ENCODE measurements around the gene RRP1B. TPM values are rescaled to one million over a fixed set of nuclear protein-coding genes. Genes with fewer than 3 reads are reported as not detected.
A peak's percentile ranks its signal among the peaks of the same experiment; 100 is the strongest.
"Not testable (repeated sequence)": the region's sequence is repeated elsewhere in the genome, so short reads cannot be mapped to it uniquely, and the experiment has no call there.

The RRP1B gene
- total and polyA plus RNA-seq, 2 experiments from 2014 or later: 18.6 to 19.2 TPM

DNA sequence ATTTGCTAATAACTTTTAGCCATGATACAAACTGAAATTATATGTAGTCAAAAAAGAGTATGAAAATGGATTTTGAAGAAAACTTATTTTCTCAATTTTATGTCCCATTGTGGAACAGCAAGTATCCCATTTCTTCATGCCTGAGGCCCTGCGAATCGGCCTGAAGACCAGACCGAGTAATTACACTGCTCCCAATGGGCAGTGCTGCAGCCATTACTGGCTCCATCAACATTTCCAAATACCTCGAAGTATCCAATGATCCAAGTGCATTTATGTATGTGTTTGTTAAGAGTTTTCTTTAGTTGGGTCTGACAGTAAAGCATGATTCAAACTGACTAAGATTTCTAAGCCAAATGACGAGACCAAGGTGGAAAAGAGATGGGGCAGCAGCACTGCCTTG, 44.5 kb upstream of the RRP1B start:
- WGBS (ENCODE audit: low lambda C conversion rate, missing lambda C conversion rate): 84% methylated on average over 5 of the region's 5 CpGs
- no peaks in the 10 kb centered on the region for H3K9me2 ChIP-seq (replicated peaks; ENCODE audit: insufficient read depth)

DNA sequence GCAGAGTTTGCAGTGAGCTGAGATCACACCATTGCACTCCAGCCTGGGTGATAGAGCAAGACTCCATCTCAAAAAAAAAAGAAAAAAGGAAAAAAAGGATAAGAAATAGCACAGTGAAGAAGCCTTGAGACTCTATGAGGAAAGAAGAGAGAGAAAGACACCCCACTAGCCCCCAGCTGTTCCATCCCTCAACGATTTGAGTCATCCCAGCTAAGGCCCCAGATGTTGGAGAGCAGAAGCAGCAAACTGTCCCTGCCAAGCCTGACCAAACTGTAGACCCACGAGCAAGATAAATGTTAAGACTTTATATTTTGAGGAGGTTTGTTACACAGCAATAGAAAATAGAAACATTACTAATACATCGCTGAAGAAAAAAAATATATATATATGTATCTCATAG, 42.5 kb upstream of the RRP1B start:
- H3K9me2 ChIP-seq (replicated peaks; ENCODE audit: insufficient read depth); H3K27ac ChIP-seq; DNase-seq (ENCODE audit: low spot score); H3K4me3 ChIP-seq; H4K20me1 ChIP-seq (ENCODE audit: insufficient read depth, poor library complexity, severe bottlenecking); H3K4me2 ChIP-seq; H2AFZ ChIP-seq; H3K36me3 ChIP-seq (replicated peaks; ENCODE audit: insufficient read depth, low read depth); H3K27me3 ChIP-seq; H3K79me2 ChIP-seq: not testable (repeated sequence)
- Histone ChIP-seq H3K4me1 (ENCODE audit: insufficient read depth) (peaks cover 14% of the 10 kb centered on the region), H3K9me3 (ENCODE audit: low read depth) (peaks cover 13% of the 10 kb centered on the region)
- WGBS (ENCODE audit: low lambda C conversion rate, missing lambda C conversion rate): 88% methylated on average over 3 of the region's 3 CpGs

More for the DNA sequence above, 44.5 kb upstream of the RRP1B start:
- H3K9me3 ChIP-seq (ENCODE audit: low read depth): no peaks in the 10 kb centered on the region
- H3K79me2 ChIP-seq: no peaks in the 10 kb centered on the region
- TF ChIP-seq, protein P1, sequence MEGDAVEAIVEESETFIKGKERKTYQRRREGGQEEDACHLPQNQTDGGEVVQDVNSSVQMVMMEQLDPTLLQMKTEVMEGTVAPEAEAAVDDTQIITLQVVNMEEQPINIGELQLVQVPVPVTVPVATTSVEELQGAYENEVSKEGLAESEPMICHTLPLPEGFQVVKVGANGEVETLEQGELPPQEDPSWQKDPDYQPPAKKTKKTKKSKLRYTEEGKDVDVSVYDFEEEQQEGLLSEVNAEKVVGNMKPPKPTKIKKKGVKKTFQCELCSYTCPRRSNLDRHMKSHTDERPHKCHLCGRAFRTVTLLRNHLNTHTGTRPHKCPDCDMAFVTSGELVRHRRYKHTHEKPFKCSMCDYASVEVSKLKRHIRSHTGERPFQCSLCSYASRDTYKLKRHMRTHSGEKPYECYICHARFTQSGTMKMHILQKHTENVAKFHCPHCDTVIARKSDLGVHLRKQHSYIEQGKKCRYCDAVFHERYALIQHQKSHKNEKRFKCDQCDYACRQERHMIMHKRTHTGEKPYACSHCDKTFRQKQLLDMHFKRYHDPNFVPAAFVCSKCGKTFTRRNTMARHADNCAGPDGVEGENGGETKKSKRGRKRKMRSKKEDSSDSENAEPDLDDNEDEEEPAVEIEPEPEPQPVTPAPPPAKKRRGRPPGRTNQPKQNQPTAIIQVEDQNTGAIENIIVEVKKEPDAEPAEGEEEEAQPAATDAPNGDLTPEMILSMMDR (IDR thresholded peaks at IDR 0.05; ENCODE audit: poor library complexity): no peak
- TF ChIP-seq EZH2 (IDR thresholded peaks at IDR 0.05; ENCODE audit: borderline replicate concordance) (no peak), EZH2phosphoT487 (IDR thresholded peaks at IDR 0.05; ENCODE audit: low read depth, severe bottlenecking, unreplicated experiment) (no peak)
- H3K36me3 ChIP-seq (replicated peaks; ENCODE audit: insufficient read depth, low read depth): no peaks in the 10 kb centered on the region
- no peak overlapping the region for H2AFZ ChIP-seq
- H3K4me3 ChIP-seq: no peak overlapping the region
- H3K27ac ChIP-seq: no peak overlapping the region
- DNase-seq (ENCODE audit: low spot score): no peak
- H4K20me1 ChIP-seq (ENCODE audit: insufficient read depth, poor library complexity, severe bottlenecking): no peaks in the 10 kb centered on the region
- peaks cover 33% of the 10 kb centered on the region for H3K4me1 ChIP-seq (ENCODE audit: insufficient read depth)
- H3K4me2 ChIP-seq: no peak overlapping the region
- H3K27me3 ChIP-seq: no peaks in the 10 kb centered on the region

DNA sequence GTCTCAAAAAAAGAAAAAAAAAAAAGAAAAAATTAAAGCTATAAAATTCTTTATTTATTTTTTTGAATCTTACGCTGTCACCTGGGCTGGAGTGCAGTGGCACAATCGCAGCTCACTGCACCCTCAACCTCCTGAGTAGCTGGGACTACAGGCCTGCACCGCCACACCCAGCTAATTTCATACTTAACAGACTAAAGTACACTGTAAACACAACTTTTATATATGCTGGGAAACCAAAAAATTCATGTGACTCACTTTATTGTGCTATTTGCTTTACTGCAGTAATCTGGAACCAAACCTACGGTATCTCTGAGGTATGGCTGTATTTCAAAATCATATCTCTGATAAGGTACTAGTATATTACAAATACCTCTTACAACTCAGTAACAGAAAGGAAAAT, 40.4 kb upstream of the RRP1B start:
- no peak overlapping the region for H3K4me3 ChIP-seq
- peak; percentile 51 for DNase-seq (ENCODE audit: low spot score)
- H3K27ac ChIP-seq: peak overlapping the region; percentile 90

DNA sequence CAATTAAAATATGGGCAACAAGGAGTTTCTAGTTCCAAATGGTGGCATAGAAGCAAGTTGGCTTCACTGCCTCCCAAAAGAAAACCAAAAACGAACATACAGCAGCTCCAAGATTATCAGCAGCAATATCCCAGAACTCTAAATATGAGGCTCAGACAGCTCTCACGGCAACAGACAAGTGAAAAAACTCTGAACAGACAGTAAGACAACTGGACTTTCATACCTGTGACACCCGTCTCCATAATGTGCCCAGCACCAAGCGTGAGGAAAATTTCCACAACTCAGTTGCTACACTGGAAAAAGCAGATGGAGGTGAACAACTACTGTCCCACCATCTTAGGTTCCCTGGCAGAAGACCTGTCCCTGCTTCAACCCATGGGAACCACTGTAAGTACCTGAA, 40.0 kb upstream of the RRP1B start:
- Histone ChIP-seq H3K9me3 (ENCODE audit: low read depth) (peaks cover 13% of the 10 kb centered on the region), H3K4me3 (no peak overlapping the region), H3K4me1 (ENCODE audit: insufficient read depth) (peaks cover 6% of the 10 kb centered on the region), H3K27me3 (no peaks in the 10 kb centered on the region), H3K36me3 (replicated peaks; ENCODE audit: insufficient read depth, low read depth) (peaks cover 4% of the 10 kb centered on the region), H4K20me1 (ENCODE audit: insufficient read depth, poor library complexity, severe bottlenecking) (no peaks in the 10 kb centered on the region), H3K79me2 (no peaks in the 10 kb centered on the region), H3K27ac (peak overlapping the region; percentile 90), H2AFZ (no peak overlapping the region), H3K4me2 (no peak overlapping the region), H3K9me2 (replicated peaks; ENCODE audit: insufficient read depth) (no peaks in the 10 kb centered on the region)
- no peak for TF ChIP-seq EZH2 (IDR thresholded peaks at IDR 0.05; ENCODE audit: borderline replicate concordance)
- TF ChIP-seq EZH2phosphoT487 (IDR thresholded peaks at IDR 0.05; ENCODE audit: low read depth, severe bottlenecking, unreplicated experiment): no peak
- TF ChIP-seq, protein P1 (IDR thresholded peaks at IDR 0.05; ENCODE audit: poor library complexity): no peak
- WGBS (ENCODE audit: low lambda C conversion rate, missing lambda C conversion rate): 89% methylated on average over 4 of the region's 4 CpGs
- no peak for DNase-seq (ENCODE audit: low spot score)

More for the DNA sequence above, 40.4 kb upstream of the RRP1B start:
- Histone ChIP-seq H3K9me2 (replicated peaks; ENCODE audit: insufficient read depth) (no peaks in the 10 kb centered on the region), H3K4me2 (no peak overlapping the region), H3K9me3 (ENCODE audit: low read depth) (peaks cover 13% of the 10 kb centered on the region), H3K27me3 (no peaks in the 10 kb centered on the region), H2AFZ (no peak overlapping the region), H3K36me3 (replicated peaks; ENCODE audit: insufficient read depth, low read depth) (peaks cover 4% of the 10 kb centered on the region), H3K4me1 (ENCODE audit: insufficient read depth) (peaks cover 6% of the 10 kb centered on the region), H4K20me1 (ENCODE audit: insufficient read depth, poor library complexity, severe bottlenecking) (no peaks in the 10 kb centered on the region), H3K79me2 (no peaks in the 10 kb centered on the region)
- no peak for TF ChIP-seq EZH2 (IDR thresholded peaks at IDR 0.05; ENCODE audit: borderline replicate concordance)
- TF ChIP-seq, protein P1 (IDR thresholded peaks at IDR 0.05; ENCODE audit: poor library complexity): no peak
- TF ChIP-seq EZH2phosphoT487 (IDR thresholded peaks at IDR 0.05; ENCODE audit: low read depth, severe bottlenecking, unreplicated experiment): no peak
- 72% methylated on average over 4 of the region's 4 CpGs for WGBS (ENCODE audit: low lambda C conversion rate, missing lambda C conversion rate)
